Measurements from ENCODE around the gene CACNA2D3.

CACNA2D3 gene

DNA sequence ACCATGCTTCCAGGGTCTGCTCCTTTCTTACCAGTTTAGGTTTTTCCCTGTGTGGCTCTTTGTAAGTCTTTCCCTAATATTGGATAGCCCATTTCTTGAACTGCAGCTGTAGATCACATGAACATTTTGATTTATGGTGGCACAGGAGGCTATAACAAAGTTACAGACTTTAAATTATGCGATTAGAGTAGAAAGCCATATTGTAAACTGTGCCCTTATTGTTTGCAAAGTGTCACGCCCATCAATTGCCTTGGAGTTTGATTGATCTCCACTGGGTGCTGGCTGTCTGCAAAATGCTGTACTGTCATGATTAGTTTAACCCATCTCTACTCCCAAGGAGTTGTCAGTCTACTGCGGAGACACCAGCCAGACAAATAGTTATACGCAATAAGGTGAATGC lies 110.3 kb downstream of the CACNA2D3 start:
- no peaks in the 10 kb centered on the region for H3K9me3 ChIP-seq (ENCODE audit: control insufficient read depth, insufficient read depth, low read length)
- H3K4me1 ChIP-seq (ENCODE audit: control insufficient read depth, insufficient read depth, low read length), result peaks cover 4% of the 10 kb centered on the region
- H3K9ac ChIP-seq (ENCODE audit: low read depth, low read length), result no peak overlapping the region
- H3K36me3 ChIP-seq (ENCODE audit: control insufficient read depth, insufficient read depth, low read length), result no peaks in the 10 kb centered on the region
- no peak overlapping the region for H3K4me3 ChIP-seq (ENCODE audit: low read depth, low read length)
- H3K27me3 ChIP-seq (ENCODE audit: control insufficient read depth, insufficient read depth, low read length), result no peaks in the 10 kb centered on the region

DNA sequence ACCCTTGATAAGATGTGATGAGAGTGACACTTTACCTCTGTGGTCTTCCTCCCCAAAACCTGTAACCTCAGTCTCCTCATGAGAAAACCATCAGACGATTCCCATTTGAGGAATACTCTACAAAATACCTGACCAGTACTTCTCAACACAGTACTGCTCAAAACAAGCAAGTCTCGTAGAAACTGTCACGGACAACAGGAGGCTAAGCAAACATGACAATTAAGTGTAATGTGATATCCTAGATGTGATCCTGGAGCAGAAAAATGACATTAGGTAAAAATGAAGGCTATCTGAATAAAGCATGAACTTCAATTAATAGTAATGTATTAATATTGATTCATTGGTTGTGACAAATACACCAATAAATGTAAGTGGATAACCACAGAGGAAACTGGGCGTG lies 113.6 kb downstream of the CACNA2D3 start:
- Histone ChIP-seq H3K4me3 (ENCODE audit: low read depth, low read length) (no peak overlapping the region), H3K9me3 (ENCODE audit: control insufficient read depth, insufficient read depth, low read length) (no peaks in the 10 kb centered on the region), H3K4me1 (ENCODE audit: control insufficient read depth, insufficient read depth, low read length) (peaks cover 4% of the 10 kb centered on the region), H3K9ac (ENCODE audit: low read depth, low read length) (no peak overlapping the region), H3K36me3 (ENCODE audit: control insufficient read depth, insufficient read depth, low read length) (no peaks in the 10 kb centered on the region), H3K27me3 (ENCODE audit: control insufficient read depth, insufficient read depth, low read length) (no peaks in the 10 kb centered on the region)

DNA sequence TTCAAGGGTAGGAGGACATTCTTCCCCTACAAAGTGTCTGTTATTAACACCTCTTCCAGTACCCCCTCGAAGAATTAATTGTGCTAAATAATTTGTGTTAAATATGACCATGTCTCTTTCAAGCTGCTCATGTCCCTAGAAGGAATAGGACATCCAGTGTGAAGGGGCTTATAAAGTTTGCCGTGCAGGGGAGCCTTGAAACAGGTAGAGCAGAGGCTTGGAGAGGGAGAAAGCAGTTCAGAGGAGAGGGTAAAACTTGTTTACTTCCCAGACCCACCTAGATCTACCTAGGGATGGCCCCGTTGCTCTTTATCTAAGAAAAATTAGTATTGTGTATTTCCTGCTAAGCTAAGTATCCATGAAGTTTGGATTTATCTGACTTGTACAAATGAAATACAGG lies 114.8 kb downstream of the CACNA2D3 start:
- no peak overlapping the region for H3K4me3 ChIP-seq (ENCODE audit: low read depth, low read length)
- H3K9ac ChIP-seq (ENCODE audit: low read depth, low read length), result no peak overlapping the region
- no peaks in the 10 kb centered on the region for H3K27me3 ChIP-seq (ENCODE audit: control insufficient read depth, insufficient read depth, low read length)
- H3K4me1 ChIP-seq (ENCODE audit: control insufficient read depth, insufficient read depth, low read length), result peaks cover 4% of the 10 kb centered on the region
- H3K36me3 ChIP-seq (ENCODE audit: control insufficient read depth, insufficient read depth, low read length), result no peaks in the 10 kb centered on the region
- H3K9me3 ChIP-seq (ENCODE audit: control insufficient read depth, insufficient read depth, low read length), result no peaks in the 10 kb centered on the region

DNA sequence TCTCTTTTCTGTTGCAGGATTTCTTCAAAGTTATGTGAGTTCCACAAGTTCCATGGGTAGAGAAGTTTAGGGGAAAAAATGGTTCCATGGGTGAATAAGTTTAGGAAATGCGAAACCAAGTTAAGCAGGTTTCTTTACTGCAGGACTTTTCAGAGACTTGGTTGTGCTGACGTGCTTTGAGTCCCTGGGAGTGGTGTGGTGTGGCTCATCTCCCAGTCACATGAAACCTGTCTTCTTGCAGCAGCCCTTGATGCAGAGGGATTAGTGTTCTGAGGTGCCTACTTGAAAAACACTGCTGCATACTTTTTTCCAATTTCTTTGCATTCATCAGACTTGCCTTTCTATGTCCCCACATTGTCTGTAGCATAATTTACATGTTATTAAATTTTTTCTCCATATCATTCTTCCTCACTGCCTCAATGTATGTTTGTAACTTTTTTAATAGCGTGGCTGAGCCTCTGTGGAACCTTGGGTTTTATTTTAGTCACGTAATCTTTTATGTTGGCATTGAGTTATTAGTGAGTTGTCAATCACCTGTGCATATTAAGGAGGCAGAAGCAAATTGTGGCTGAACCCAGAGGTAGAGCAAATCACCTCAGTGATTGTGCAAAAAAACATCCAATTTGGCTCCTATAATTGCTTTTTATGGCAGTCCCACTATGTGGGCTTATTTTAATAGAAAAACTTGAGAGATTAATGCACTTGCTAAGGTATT lies 115.6 kb downstream of the CACNA2D3 start:
- no peaks in the 10 kb centered on the region for H3K36me3 ChIP-seq (ENCODE audit: control insufficient read depth, insufficient read depth, low read length)
- no peaks in the 10 kb centered on the region for H3K9me3 ChIP-seq (ENCODE audit: control insufficient read depth, insufficient read depth, low read length)
- H3K4me3 ChIP-seq (ENCODE audit: low read depth, low read length), result no peak overlapping the region
- no peak overlapping the region for H3K9ac ChIP-seq (ENCODE audit: low read depth, low read length)
- H3K27me3 ChIP-seq (ENCODE audit: control insufficient read depth, insufficient read depth, low read length), result no peaks in the 10 kb centered on the region
- H3K4me1 ChIP-seq (ENCODE audit: control insufficient read depth, insufficient read depth, low read length), result peaks cover 4% of the 10 kb centered on the region

DNA sequence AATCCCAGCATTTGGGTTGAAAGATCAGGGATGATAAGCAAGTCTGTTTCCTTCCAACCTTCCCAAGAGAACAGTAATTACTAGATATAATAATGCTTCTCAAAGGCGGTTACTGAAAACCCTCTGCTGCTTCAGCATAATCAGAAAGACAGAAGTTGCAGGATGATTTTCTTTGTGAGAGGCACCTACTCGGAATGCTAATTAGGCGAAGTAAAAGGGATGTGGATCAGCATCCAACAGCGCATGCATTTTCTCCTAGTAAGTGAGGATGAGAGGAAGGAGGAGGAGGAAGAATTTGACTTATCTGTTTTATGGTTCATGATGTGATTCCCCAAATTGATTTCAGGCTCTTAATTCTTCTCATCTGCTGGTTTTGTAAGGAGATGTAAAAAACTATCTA lies 118.0 kb downstream of the CACNA2D3 start:
- Histone ChIP-seq H3K9ac (ENCODE audit: low read depth, low read length) (no peak overlapping the region), H3K9me3 (ENCODE audit: control insufficient read depth, insufficient read depth, low read length) (no peaks in the 10 kb centered on the region), H3K27me3 (ENCODE audit: control insufficient read depth, insufficient read depth, low read length) (no peaks in the 10 kb centered on the region), H3K4me3 (ENCODE audit: low read depth, low read length) (no peak overlapping the region), H3K4me1 (ENCODE audit: control insufficient read depth, insufficient read depth, low read length) (peaks cover 4% of the 10 kb centered on the region), H3K36me3 (ENCODE audit: control insufficient read depth, insufficient read depth, low read length) (no peaks in the 10 kb centered on the region)

DNA sequence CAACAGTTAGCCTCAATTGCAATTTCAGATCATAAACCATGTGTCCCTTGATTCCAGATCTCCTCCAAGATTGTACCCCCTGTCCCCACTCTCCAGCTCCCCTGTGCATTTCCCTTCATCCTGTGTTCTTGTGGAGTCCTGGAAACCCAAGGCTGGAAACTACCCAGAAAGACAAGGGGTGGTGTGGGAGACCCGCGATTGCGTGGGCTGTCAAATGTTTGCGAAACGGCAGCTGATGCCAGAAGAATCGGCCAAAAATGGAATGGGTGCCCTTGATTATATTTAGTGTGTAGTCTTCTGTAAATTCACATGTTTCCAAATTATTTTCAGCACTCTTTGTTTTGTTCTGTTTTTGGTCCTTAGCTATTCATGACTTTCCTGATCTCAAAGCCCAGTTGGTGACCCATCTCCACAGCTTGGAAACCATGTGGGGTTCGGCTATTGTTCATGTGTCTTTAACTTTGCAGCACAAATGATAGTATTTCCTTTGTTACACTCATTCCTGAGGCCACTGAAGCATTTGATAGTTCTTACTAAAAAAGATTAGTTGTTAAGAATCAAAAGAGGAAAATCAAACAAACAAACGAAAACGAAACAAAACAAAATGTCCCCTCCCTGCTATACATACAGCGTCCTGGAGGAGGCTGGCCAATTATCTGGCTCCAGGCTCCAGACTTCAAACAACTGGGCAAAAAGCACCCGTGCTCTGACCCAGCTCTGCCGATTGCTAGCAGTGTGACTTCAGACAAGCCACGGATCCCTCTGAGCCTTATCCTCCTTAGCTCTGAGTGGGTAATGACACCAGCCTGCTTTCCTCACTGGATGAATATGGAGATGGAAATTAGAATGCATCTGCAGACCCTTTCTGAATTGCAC lies 120.9 kb downstream of the CACNA2D3 start:
- Histone ChIP-seq H3K9me3 (ENCODE audit: control insufficient read depth, insufficient read depth, low read length) (no peaks in the 10 kb centered on the region), H3K36me3 (ENCODE audit: control insufficient read depth, insufficient read depth, low read length) (no peaks in the 10 kb centered on the region), H3K9ac (ENCODE audit: low read depth, low read length) (no peak overlapping the region), H3K4me1 (ENCODE audit: control insufficient read depth, insufficient read depth, low read length) (no peaks in the 10 kb centered on the region), H3K4me3 (ENCODE audit: low read depth, low read length) (no peak overlapping the region), H3K27me3 (ENCODE audit: control insufficient read depth, insufficient read depth, low read length) (no peaks in the 10 kb centered on the region)

DNA sequence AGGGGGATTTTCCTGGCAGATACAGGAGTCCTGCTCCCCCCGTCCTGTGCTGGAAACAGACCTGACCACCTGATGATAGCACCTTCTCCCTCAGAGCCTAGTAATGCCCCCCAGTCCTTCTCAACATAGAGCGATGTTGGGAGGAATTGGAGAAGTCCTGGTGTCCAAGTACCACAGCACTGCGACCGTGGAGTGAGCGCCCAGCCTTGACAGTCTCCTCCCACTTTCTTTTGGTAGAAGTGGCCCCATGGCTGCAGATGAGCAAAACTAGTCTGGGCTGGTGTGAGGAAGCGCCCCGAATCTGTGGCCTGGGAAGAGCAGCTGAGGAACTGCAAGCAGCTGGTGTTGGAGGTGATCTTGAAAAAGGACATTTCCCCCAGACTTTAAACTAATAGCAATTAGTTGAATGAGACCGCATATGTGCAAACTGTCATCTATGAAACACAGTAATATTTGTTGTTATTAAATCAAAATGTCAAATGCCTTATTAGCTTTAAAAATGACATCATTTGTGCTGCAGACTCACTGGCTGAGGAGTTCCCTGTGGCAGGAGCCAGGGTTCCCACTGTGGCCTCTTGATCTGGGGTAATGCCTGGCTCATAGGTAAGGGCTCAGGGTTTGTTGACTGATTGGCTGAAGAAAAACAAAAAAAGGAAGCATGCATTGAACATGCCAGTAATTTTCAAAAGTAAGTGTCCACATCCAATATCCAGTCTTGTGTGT lies 121.8 kb downstream of the CACNA2D3 start:
- H3K4me1 ChIP-seq (ENCODE audit: control insufficient read depth, insufficient read depth, low read length), result no peaks in the 10 kb centered on the region
- no peaks in the 10 kb centered on the region for H3K27me3 ChIP-seq (ENCODE audit: control insufficient read depth, insufficient read depth, low read length)
- no peaks in the 10 kb centered on the region for H3K9me3 ChIP-seq (ENCODE audit: control insufficient read depth, insufficient read depth, low read length)
- no peak overlapping the region for H3K9ac ChIP-seq (ENCODE audit: low read depth, low read length)
- no peaks in the 10 kb centered on the region for H3K36me3 ChIP-seq (ENCODE audit: control insufficient read depth, insufficient read depth, low read length)
- no peak overlapping the region for H3K4me3 ChIP-seq (ENCODE audit: low read depth, low read length)

DNA sequence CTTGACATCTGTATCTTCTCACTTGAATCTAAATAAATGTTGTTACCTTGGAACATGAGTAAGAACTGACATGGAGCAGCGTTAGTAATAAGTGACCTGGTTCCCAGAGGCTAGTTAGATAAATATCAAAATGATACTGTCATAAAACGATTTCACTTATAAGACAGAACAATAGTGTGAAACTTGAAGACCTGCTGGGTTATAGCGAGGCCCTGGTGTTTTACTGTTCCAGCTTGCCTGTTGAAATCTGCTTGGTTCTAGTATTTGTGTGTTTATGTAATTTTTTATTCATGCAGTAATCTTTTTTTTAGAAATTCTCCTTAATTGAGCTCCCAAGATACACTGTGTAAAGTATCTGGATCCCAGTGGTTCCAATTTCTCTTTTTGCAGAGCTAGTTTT lies 129.4 kb downstream of the CACNA2D3 start:
- Histone ChIP-seq H3K36me3 (ENCODE audit: control insufficient read depth, insufficient read depth, low read length) (no peaks in the 10 kb centered on the region), H3K4me3 (ENCODE audit: low read depth, low read length) (no peak overlapping the region), H3K27me3 (ENCODE audit: control insufficient read depth, insufficient read depth, low read length) (no peaks in the 10 kb centered on the region), H3K9me3 (ENCODE audit: control insufficient read depth, insufficient read depth, low read length) (no peaks in the 10 kb centered on the region), H3K9ac (ENCODE audit: low read depth, low read length) (no peak overlapping the region), H3K4me1 (ENCODE audit: control insufficient read depth, insufficient read depth, low read length) (no peaks in the 10 kb centered on the region)

DNA sequence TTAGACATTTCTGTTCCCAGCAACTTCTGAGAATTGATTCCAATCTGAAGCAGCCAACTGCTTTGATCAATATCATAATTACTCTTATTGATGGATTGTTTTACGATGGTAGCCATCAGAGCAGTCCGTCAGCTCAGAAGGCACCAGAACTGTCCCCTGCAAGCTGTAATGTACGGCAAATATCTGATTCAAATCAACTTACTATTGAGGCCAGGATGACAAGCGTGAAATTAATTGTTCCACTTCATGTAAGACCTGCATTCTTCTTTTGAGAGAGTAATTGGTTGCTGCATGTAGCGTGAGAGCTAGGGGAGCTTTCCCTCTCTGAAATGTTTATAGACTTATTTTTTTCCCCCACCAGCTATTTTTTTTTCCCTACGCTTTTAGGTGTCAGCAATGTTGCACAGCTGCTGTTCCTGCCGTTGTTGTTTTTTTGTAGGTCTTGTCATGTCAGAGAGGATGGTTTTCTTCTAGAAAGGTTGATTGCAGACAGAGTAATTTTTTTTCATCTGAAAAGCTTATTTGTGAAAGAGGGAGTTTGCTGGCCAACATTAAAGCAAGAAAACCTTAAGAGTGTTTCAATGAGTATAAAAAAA lies 134.9 kb downstream of the CACNA2D3 start:
- no peaks in the 10 kb centered on the region for H3K4me1 ChIP-seq (ENCODE audit: control insufficient read depth, insufficient read depth, low read length)
- H3K9ac ChIP-seq (ENCODE audit: low read depth, low read length), result no peak overlapping the region
- no peaks in the 10 kb centered on the region for H3K36me3 ChIP-seq (ENCODE audit: control insufficient read depth, insufficient read depth, low read length)
- no peaks in the 10 kb centered on the region for H3K9me3 ChIP-seq (ENCODE audit: control insufficient read depth, insufficient read depth, low read length)
- H3K4me3 ChIP-seq (ENCODE audit: low read depth, low read length), result no peak overlapping the region
- H3K27me3 ChIP-seq (ENCODE audit: control insufficient read depth, insufficient read depth, low read length), result no peaks in the 10 kb centered on the region

DNA sequence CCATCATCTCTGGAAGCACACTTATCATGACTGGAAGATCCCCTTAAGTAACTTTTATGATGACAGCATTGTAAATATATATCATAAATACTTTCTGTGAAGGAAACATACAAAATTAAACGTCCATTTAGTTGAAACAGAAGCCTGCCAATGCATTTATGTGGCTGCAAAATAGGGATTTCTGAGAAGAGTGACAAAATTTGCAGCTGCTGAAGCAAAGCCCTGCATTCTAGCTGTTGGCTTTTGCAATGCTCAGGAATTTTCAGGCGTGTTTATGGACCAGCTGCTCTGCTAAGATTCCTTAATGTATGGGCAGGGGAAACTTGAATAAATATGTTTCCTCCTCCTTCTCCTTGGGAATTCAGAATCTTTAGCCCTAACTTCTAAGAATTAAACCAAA lies 137.3 kb downstream of the CACNA2D3 start:
- H3K4me1 ChIP-seq (ENCODE audit: control insufficient read depth, insufficient read depth, low read length), result no peaks in the 10 kb centered on the region
- H3K36me3 ChIP-seq (ENCODE audit: control insufficient read depth, insufficient read depth, low read length), result no peaks in the 10 kb centered on the region
- H3K27me3 ChIP-seq (ENCODE audit: control insufficient read depth, insufficient read depth, low read length), result no peaks in the 10 kb centered on the region
- H3K9me3 ChIP-seq (ENCODE audit: control insufficient read depth, insufficient read depth, low read length), result no peaks in the 10 kb centered on the region
- H3K4me3 ChIP-seq (ENCODE audit: low read depth, low read length), result no peak overlapping the region
- no peak overlapping the region for H3K9ac ChIP-seq (ENCODE audit: low read depth, low read length)

DNA sequence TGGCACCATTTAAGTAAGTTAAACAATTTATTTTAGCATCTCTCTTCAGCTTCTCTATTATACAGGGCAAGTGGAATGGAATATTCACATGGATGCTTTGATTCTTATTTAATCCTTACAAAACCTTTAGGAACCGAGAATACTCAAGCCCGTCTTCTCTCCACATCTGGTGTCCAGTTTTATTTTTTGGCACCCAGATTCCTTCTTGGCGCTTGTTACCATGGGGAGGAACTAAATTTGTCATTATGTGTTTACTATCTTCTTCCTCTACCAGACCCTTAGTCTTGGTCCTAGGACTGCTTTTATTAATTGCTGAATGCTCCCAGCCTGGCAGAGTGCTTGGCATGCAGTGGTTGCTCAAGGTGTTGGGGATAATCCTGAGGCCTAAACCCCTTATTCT lies 138.8 kb downstream of the CACNA2D3 start:
- H3K9ac ChIP-seq (ENCODE audit: low read depth, low read length), result no peak overlapping the region
- no peaks in the 10 kb centered on the region for H3K27me3 ChIP-seq (ENCODE audit: control insufficient read depth, insufficient read depth, low read length)
- no peaks in the 10 kb centered on the region for H3K9me3 ChIP-seq (ENCODE audit: control insufficient read depth, insufficient read depth, low read length)
- no peak overlapping the region for H3K4me3 ChIP-seq (ENCODE audit: low read depth, low read length)
- no peaks in the 10 kb centered on the region for H3K4me1 ChIP-seq (ENCODE audit: control insufficient read depth, insufficient read depth, low read length)
- no peaks in the 10 kb centered on the region for H3K36me3 ChIP-seq (ENCODE audit: control insufficient read depth, insufficient read depth, low read length)

Data from iPS-15b (cell line).